ENCODE data around the gene CSN2. TPM values are rescaled to one million over a fixed set of nuclear protein-coding genes. Genes with fewer than 3 reads are reported as not detected.

CSN2 gene
- total and polyA plus RNA-seq, 2 of the 8 experiments (the other 6 are each of a cell fraction or from before 2014, with no cell fraction given): not detected

DNA sequence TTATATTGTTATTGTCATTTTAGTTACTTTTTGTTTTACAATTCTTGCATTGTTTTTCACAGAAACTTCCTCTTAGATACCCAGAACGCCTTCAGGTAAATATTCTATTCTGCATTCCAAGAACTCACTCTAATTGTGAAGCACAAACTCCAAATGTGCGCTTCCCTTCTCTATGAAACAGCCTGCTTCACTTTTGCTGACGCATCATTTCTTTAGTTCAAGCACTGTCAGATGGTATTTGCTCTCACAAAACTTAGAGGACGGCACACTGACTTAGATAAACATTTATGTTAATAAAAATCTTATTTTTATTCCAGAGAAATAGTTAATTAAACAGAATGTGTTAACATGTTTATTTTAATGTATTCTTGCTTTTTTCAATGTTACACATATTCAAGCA lies 31.4 kb downstream of the CSN2 start:
- FAIRE-seq (no peak), DNase-seq (ENCODE audit: low read depth in 1 of 2, low spot score in 2 of 2) (no peak)
- TF ChIP-seq MAFK (IDR thresholded peaks at IDR 0.05; ENCODE audit: low read depth, low read length) (peak; percentile 92), RBBP5 (IDR thresholded peaks at IDR 0.05; ENCODE audit: borderline replicate concordance, low read depth, low read length) (no peak)
- H3K56ac ChIP-seq (replicated peaks; ENCODE audit: insufficient read length, low read depth, low read length): no peak overlapping the region
- no peaks in the 10 kb centered on the region for H3K79me1 ChIP-seq (ENCODE audit: low read depth, low read length)
- no peak overlapping the region for H2AFZ ChIP-seq (ENCODE audit: low read length)
- no peak overlapping the region for H2BK5ac ChIP-seq (ENCODE audit: low read depth, low read length)
- no peak overlapping the region for H4K91ac ChIP-seq (replicated peaks; ENCODE audit: insufficient read length, low read length)
- H3K14ac ChIP-seq (ENCODE audit: insufficient read length): no peak overlapping the region
- H2AK5ac ChIP-seq (ENCODE audit: low read depth, low read length): no peak overlapping the region
- 94% methylated on average over 4 of the region's 4 CpGs; no CpG with 5 or more reads in 1 of the 2 experiments for WGBS, 2 experiments (ENCODE audit: extremely low coverage in 1 of 2, insufficient coverage in 1 of 2, insufficient read length in 1 of 2, insufficient replicate concordance in 2 of 2, low coverage in 1 of 2, low lambda C conversion rate in 2 of 2, missing lambda C conversion rate in 1 of 2)
- H2BK120ac ChIP-seq (replicated peaks; ENCODE audit: low read depth, low read length): no peak overlapping the region
- H3K9me3 ChIP-seq (ENCODE audit: insufficient read depth in 2 of 2, low read depth in 1 of 2, low read length in 1 of 2): no peaks in the 10 kb centered on the region
- POLR2A ChIA-PET (ENCODE audit: partially characterized antibody): no interaction called here
- H2BK15ac ChIP-seq (ENCODE audit: low read length): no peak overlapping the region
- H4K8ac ChIP-seq (ENCODE audit: extremely low read depth, insufficient read depth, low read length): no peak overlapping the region
- CTCF ChIA-PET (ENCODE audit: partially characterized antibody): no interaction called here
- H3K4me3 ChIP-seq (ENCODE audit: extremely low read depth in 1 of 4, insufficient read depth in 2 of 4, low read depth in 3 of 4, low read length in 4 of 4): no peak overlapping the region
- H2BK12ac ChIP-seq (ENCODE audit: low read depth, low read length): no peak overlapping the region
- H3K23me2 ChIP-seq (ENCODE audit: low read depth, low read length): no peaks in the 10 kb centered on the region
- no peaks in the 10 kb centered on the region for H3K36me3 ChIP-seq (ENCODE audit: control insufficient read depth in 2 of 4, insufficient read depth in 4 of 4, low read length in 3 of 4)
- no peak overlapping the region for H3K27ac ChIP-seq (ENCODE audit: low read depth, low read length)
- H3K4ac ChIP-seq (replicated peaks; ENCODE audit: insufficient read length, low read depth, low read length): no peak overlapping the region
- no peak overlapping the region for H3K18ac ChIP-seq (ENCODE audit: extremely low read depth, low read length)
- H4K5ac ChIP-seq (ENCODE audit: insufficient read length, low read depth, low read length): no peak overlapping the region
- H4K20me1 ChIP-seq (replicated peaks in 1 of 2; ENCODE audit: control insufficient read depth in 1 of 2, insufficient read depth in 2 of 2, low read length in 2 of 2): no peaks in the 10 kb centered on the region
- peaks cover 0 to 1% (median 0%) of the 10 kb centered on the region in 4 experiments; a peak in 1 of 7 replicates for H3K27me3 ChIP-seq (replicated peaks in 1 of 4; ENCODE audit: control insufficient read depth in 3 of 4, extremely low read depth in 1 of 4, insufficient read depth in 3 of 4, low read length in 3 of 4)
- H3K4me1 ChIP-seq (replicated peaks in 1 of 4; ENCODE audit: control insufficient read depth in 3 of 4, insufficient read depth in 4 of 4, low read length in 3 of 4): no peaks in the 10 kb centered on the region
- no peak overlapping the region for H3K4me2 ChIP-seq (ENCODE audit: insufficient read depth in 1 of 2, low read depth in 2 of 2, low read length in 2 of 2)
- no peak overlapping the region for H3K9ac ChIP-seq (replicated peaks in 1 of 4; ENCODE audit: extremely low read depth in 1 of 4, low read depth in 3 of 4, low read length in 3 of 4)
- H3K23ac ChIP-seq (ENCODE audit: insufficient read length): no peak overlapping the region
- H3K79me2 ChIP-seq (ENCODE audit: control insufficient read depth in 1 of 2, insufficient read depth in 2 of 2, low read length in 2 of 2): no peaks in the 10 kb centered on the region
- no peak overlapping the region for H2BK20ac ChIP-seq (ENCODE audit: low read length)
